ENCODE results near the gene TENM4.

Gene TENM4

DNA sequence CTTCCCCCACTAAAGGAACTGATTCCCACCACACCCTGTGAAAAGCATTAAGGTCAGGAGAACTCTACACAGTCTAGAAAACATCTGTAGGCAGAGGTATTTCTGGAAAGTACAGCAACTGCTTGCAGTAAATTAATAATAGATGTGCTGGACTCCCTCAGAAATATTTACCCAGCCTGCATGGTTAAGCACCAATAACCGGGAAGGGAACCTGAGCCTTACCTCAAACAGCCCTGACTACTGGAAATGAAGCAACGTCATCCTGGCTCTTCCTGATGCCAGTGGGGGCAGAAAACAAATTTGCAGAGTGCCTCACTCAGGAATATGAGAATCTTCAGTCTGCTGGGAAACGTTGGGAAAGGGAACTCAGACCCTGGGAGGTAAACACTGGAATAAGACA, 318.1 kb downstream of the TENM4 start:
- Histone ChIP-seq H3K9me3 (ENCODE audit: control insufficient read depth, insufficient read depth, low read depth, low read length) (no peaks in the 10 kb centered on the region), H3K4me1 (ENCODE audit: control insufficient read depth, insufficient read depth, low read length) (no peaks in the 10 kb centered on the region), H3K4me3 (ENCODE audit: low read depth, low read length) (no peak overlapping the region), H3K36me3 (ENCODE audit: control insufficient read depth in 2 of 2, insufficient read depth in 1 of 2, low read length in 2 of 2) (no peaks in the 10 kb centered on the region), H3K27ac (ENCODE audit: extremely low read depth, low read depth, low read length) (no peak overlapping the region)
- CTCF ChIA-PET, result no interaction called here
- POLR2A ChIA-PET, result no interaction called here
- TF ChIP-seq, protein P1, sequence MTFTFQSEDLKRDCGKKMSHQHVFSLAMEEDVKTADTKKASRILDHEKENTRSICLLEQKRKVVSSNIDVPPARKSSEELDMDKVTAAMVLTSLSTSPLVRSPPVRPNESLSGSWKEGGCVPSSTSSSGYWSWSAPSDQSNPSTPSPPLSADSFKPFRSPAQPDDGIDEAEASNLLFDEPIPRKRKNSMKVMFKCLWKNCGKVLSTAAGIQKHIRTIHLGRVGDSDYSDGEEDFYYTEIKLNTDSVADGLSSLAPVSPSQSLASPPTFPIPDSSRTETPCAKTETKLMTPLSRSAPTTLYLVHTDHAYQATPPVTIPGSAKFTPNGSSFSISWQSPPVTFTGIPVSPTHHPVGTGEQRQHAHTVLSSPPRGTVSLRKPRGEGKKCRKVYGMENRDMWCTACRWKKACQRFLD (tag by site-specific recombination; IDR thresholded peaks at IDR 0.05), result no peak
- TF ChIP-seq ZNF202 (tag by site-specific recombination; IDR thresholded peaks at IDR 0.05; ENCODE audit: borderline replicate concordance) (no peak), ZNF311 (tag by site-specific recombination; IDR thresholded peaks at IDR 0.05; ENCODE audit: borderline replicate concordance) (no peak)

DNA sequence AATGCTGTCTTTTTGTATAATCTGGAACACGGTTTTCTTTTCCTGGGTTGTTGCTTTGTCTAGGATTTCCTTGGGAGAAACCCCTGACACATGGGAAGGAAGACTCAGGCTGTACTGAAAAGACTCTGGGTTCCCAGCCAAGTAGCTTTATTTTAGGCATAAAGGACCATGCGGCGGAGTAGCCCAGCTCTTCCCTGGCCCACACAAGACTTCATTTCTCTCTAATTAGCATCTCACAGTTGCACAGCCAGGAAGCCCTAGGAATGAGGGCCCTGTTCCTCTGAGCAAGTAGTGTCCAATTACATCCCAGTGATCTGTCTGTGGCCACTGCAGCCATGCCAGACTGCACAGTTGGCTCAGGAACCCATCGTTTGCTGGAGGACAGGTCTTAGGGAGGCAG, 319.5 kb downstream of the TENM4 start:
- CTCF ChIA-PET, result interaction anchor here (0.6 to 1.4 kb wide), 2 partner anchors 21 to 22 kb away, joined by 3 to 7 read pairs; no protein-coding TSS in a partner anchor
- Histone ChIP-seq H3K4me1 (ENCODE audit: control insufficient read depth, insufficient read depth, low read length) (no peaks in the 10 kb centered on the region), H3K9me3 (ENCODE audit: control insufficient read depth, insufficient read depth, low read depth, low read length) (no peaks in the 10 kb centered on the region), H3K36me3 (ENCODE audit: control insufficient read depth in 2 of 2, insufficient read depth in 1 of 2, low read length in 2 of 2) (no peaks in the 10 kb centered on the region), H3K27ac (ENCODE audit: extremely low read depth, low read depth, low read length) (no peak overlapping the region), H3K4me3 (ENCODE audit: low read depth, low read length) (no peak overlapping the region)
- TF ChIP-seq ZNF785 (tag by site-specific recombination; IDR thresholded peaks at IDR 0.05), result no peak
- TF ChIP-seq, protein P2, sequence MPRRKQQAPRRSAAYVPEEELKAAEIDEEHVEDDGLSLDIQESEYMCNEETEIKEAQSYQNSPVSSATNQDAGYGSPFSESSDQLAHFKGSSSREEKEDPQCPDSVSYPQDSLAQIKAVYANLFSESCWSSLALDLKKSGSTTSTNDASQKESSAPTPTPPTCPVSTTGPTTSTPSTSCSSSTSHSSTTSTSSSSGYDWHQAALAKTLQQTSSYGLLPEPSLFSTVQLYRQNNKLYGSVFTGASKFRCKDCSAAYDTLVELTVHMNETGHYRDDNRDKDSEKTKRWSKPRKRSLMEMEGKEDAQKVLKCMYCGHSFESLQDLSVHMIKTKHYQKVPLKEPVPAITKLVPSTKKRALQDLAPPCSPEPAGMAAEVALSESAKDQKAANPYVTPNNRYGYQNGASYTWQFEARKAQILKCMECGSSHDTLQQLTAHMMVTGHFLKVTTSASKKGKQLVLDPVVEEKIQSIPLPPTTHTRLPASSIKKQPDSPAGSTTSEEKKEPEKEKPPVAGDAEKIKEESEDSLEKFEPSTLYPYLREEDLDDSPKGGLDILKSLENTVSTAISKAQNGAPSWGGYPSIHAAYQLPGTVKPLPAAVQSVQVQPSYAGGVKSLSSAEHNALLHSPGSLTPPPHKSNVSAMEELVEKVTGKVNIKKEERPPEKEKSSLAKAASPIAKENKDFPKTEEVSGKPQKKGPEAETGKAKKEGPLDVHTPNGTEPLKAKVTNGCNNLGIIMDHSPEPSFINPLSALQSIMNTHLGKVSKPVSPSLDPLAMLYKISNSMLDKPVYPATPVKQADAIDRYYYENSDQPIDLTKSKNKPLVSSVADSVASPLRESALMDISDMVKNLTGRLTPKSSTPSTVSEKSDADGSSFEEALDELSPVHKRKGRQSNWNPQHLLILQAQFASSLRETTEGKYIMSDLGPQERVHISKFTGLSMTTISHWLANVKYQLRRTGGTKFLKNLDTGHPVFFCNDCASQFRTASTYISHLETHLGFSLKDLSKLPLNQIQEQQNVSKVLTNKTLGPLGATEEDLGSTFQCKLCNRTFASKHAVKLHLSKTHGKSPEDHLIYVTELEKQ (tag by site-specific recombination; IDR thresholded peaks at IDR 0.05; ENCODE audit: borderline replicate concordance), result no peak
- TF ChIP-seq ZNF621 (tag by site-specific recombination; IDR thresholded peaks at IDR 0.05), result no peak
- no peak for TF ChIP-seq ZNF660 (tag by site-specific recombination; IDR thresholded peaks at IDR 0.05)
- TF ChIP-seq, protein P3, sequence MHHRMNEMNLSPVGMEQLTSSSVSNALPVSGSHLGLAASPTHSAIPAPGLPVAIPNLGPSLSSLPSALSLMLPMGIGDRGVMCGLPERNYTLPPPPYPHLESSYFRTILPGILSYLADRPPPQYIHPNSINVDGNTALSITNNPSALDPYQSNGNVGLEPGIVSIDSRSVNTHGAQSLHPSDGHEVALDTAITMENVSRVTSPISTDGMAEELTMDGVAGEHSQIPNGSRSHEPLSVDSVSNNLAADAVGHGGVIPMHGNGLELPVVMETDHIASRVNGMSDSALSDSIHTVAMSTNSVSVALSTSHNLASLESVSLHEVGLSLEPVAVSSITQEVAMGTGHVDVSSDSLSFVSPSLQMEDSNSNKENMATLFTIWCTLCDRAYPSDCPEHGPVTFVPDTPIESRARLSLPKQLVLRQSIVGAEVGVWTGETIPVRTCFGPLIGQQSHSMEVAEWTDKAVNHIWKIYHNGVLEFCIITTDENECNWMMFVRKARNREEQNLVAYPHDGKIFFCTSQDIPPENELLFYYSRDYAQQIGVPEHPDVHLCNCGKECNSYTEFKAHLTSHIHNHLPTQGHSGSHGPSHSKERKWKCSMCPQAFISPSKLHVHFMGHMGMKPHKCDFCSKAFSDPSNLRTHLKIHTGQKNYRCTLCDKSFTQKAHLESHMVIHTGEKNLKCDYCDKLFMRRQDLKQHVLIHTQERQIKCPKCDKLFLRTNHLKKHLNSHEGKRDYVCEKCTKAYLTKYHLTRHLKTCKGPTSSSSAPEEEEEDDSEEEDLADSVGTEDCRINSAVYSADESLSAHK (tag by site-specific recombination; IDR thresholded peaks at IDR 0.05), result no peak
- no peak for TF ChIP-seq ZNF239 (tag by site-specific recombination; IDR thresholded peaks at IDR 0.05)
- TF ChIP-seq, protein P4, sequence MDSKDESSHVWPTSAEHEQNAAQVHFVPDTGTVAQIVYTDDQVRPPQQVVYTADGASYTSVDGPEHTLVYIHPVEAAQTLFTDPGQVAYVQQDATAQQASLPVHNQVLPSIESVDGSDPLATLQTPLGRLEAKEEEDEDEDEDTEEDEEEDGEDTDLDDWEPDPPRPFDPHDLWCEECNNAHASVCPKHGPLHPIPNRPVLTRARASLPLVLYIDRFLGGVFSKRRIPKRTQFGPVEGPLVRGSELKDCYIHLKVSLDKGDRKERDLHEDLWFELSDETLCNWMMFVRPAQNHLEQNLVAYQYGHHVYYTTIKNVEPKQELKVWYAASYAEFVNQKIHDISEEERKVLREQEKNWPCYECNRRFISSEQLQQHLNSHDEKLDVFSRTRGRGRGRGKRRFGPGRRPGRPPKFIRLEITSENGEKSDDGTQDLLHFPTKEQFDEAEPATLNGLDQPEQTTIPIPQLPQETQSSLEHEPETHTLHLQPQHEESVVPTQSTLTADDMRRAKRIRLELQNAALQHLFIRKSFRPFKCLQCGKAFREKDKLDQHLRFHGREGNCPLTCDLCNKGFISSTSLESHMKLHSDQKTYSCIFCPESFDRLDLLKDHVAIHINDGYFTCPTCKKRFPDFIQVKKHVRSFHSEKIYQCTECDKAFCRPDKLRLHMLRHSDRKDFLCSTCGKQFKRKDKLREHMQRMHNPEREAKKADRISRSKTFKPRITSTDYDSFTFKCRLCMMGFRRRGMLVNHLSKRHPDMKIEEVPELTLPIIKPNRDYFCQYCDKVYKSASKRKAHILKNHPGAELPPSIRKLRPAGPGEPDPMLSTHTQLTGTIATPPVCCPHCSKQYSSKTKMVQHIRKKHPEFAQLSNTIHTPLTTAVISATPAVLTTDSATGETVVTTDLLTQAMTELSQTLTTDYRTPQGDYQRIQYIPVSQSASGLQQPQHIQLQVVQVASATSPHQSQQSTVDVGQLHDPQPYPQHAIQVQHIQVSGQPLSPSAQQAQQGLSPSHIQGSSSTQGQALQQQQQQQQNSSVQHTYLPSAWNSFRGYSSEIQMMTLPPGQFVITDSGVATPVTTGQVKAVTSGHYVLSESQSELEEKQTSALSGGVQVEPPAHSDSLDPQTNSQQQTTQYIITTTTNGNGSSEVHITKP (tag by site-specific recombination; IDR thresholded peaks at IDR 0.05), result no peak
- no peak for TF ChIP-seq SCRT1 (tag by site-specific recombination; IDR thresholded peaks at IDR 0.05; ENCODE audit: borderline replicate concordance)
- no peak for TF ChIP-seq ZNF221 (tag by site-specific recombination; IDR thresholded peaks at IDR 0.05; ENCODE audit: borderline replicate concordance)
- no peak for TF ChIP-seq ZBTB21 (tag by site-specific recombination; IDR thresholded peaks at IDR 0.05)
- no peak for TF ChIP-seq ZNF792 (tag by site-specific recombination; IDR thresholded peaks at IDR 0.05)
- TF ChIP-seq GLI4 (tag by site-specific recombination; IDR thresholded peaks at IDR 0.05), result no peak
- POLR2A ChIA-PET, result no interaction called here
